Activated CD4-positive, alpha-beta T cell treated with anti-CD3 and anti-CD28 coated beads, Interleukin-2, amount 10 ng/mL, durations not matched to agents 24 days and 14 days (primary cell): ENCODE measurements around the gene ANTXR1. TPM values are rescaled to one million over a fixed set of nuclear protein-coding genes. Genes with fewer than 3 reads are reported as not detected.
A peak's percentile ranks its signal among the peaks of the same experiment; 100 is the strongest.

Source experiments
- DNase-seq: peaks from one replicate; pipeline ENCODE4 v3.0.0; 2022
- H3K27ac Mint-ChIP-seq: one replicate; pipeline ENCODE4 v1.8.0; 2022; ENCODE audit warnings: mild to moderate bottlenecking, mixed read lengths
- H3K27me3 Mint-ChIP-seq: one replicate; pipeline ENCODE4 v1.8.0; 2022; ENCODE audit warnings: mixed read lengths
- H3K36me3 Mint-ChIP-seq: one replicate; pipeline ENCODE4 v1.8.0; 2022; ENCODE audit warnings: low read depth, mild to moderate bottlenecking, mixed read lengths
- H3K4me1 Mint-ChIP-seq: one replicate; pipeline ENCODE4 v1.8.0; 2021; ENCODE audit warnings: mixed read lengths
- H3K4me3 Mint-ChIP-seq: one replicate; pipeline ENCODE4 v1.8.0; 2022; ENCODE audit warnings: mild to moderate bottlenecking, moderate library complexity, mixed read lengths
- H3K9me3 Mint-ChIP-seq: one replicate; pipeline ENCODE4 v1.8.0; 2021; ENCODE audit warnings: mixed read lengths
- intact Hi-C: fragments of 100-400 bp; cut with micrococcal nuclease; formaldehyde crosslinking; loops from one replicate; pipeline ENCODE4 v1.15.1; 2023
- total RNA-seq: library from RNA; stranded (reverse); gene quantifications from 2 replicates; pipeline ENCODE4 v1.2.3, GENCODE V29; 2022

ANTXR1 gene
- total RNA-seq, 1 donor from 2014 or later = not detected

- peak; percentile 36 for DNase-seq
- Mint-ChIP-seq H3K4me1 (no peaks in the 10 kb centered on the region), H3K4me3 (no peak overlapping the region), H3K27me3 (peaks cover 43% of the 10 kb centered on the region), H3K36me3 (no peaks in the 10 kb centered on the region), H3K27ac (no peak overlapping the region), H3K9me3 (no peaks in the 10 kb centered on the region)
- intact Hi-C loops = no loop called here
Measured at GRCh38 chr2:69033461-69034095, 20.6 kb downstream of the ANTXR1 start.

GRCh38 chr2:69034122-69034521, 21.1 kb downstream of the ANTXR1 start:
- peak; percentile 40 for DNase-seq
- Mint-ChIP-seq H3K27me3 (peaks cover 43% of the 10 kb centered on the region), H3K4me3 (no peak overlapping the region), H3K9me3 (no peaks in the 10 kb centered on the region), H3K36me3 (no peaks in the 10 kb centered on the region), H3K4me1 (no peaks in the 10 kb centered on the region), H3K27ac (no peak overlapping the region)
- intact Hi-C loops = no loop called here

- H3K36me3 Mint-ChIP-seq = no peaks in the 10 kb centered on the region
- H3K27ac Mint-ChIP-seq = no peak overlapping the region
- peaks cover 45% of the 10 kb centered on the region for H3K27me3 Mint-ChIP-seq
- no peaks in the 10 kb centered on the region for H3K4me1 Mint-ChIP-seq
- no peaks in the 10 kb centered on the region for H3K9me3 Mint-ChIP-seq
- intact Hi-C loops = no loop called here
- H3K4me3 Mint-ChIP-seq = no peak overlapping the region
- DNase-seq = peak; percentile 30
Measured at GRCh38 chr2:69034845-69035244, 21.9 kb downstream of the ANTXR1 start.

- H3K9me3 Mint-ChIP-seq = no peaks in the 10 kb centered on the region
- no peak overlapping the region for H3K4me3 Mint-ChIP-seq
- peaks cover 43% of the 10 kb centered on the region for H3K27me3 Mint-ChIP-seq
- intact Hi-C loops = no loop called here
- H3K27ac Mint-ChIP-seq = no peak overlapping the region
- DNase-seq = no peak
- H3K36me3 Mint-ChIP-seq = no peaks in the 10 kb centered on the region
- no peaks in the 10 kb centered on the region for H3K4me1 Mint-ChIP-seq
Measured at GRCh38 chr2:69036926-69037325, 23.9 kb downstream of the ANTXR1 start.

- H3K36me3 Mint-ChIP-seq = no peaks in the 10 kb centered on the region
- no peaks in the 10 kb centered on the region for H3K4me1 Mint-ChIP-seq
- peaks cover 43% of the 10 kb centered on the region for H3K27me3 Mint-ChIP-seq
- intact Hi-C loops = no loop called here
- no peaks in the 10 kb centered on the region for H3K9me3 Mint-ChIP-seq
- DNase-seq = peak; percentile 33
- H3K27ac Mint-ChIP-seq = no peak overlapping the region
- no peak overlapping the region for H3K4me3 Mint-ChIP-seq
Measured at GRCh38 chr2:69041214-69041613, 28.2 kb downstream of the ANTXR1 start.

GRCh38 chr2:69043736-69044400, 30.9 kb downstream of the ANTXR1 start:
- peak; percentile 18 for DNase-seq
- Mint-ChIP-seq H3K36me3 (no peaks in the 10 kb centered on the region), H3K9me3 (no peaks in the 10 kb centered on the region), H3K4me1 (no peaks in the 10 kb centered on the region), H3K27me3 (peaks cover 52% of the 10 kb centered on the region), H3K27ac (no peak overlapping the region), H3K4me3 (no peak overlapping the region)
- intact Hi-C loops = no loop called here

GRCh38 chr2:69046221-69046662, 33.3 kb downstream of the ANTXR1 start:
- intact Hi-C loops = no loop called here
- peak; percentile 34 for DNase-seq
- Mint-ChIP-seq H3K36me3 (no peaks in the 10 kb centered on the region), H3K4me1 (no peaks in the 10 kb centered on the region), H3K9me3 (no peaks in the 10 kb centered on the region), H3K27me3 (peaks cover 53% of the 10 kb centered on the region), H3K4me3 (no peak overlapping the region), H3K27ac (no peak overlapping the region)

- H3K9me3 Mint-ChIP-seq = no peaks in the 10 kb centered on the region
- H3K36me3 Mint-ChIP-seq = no peaks in the 10 kb centered on the region
- peak; percentile 30 for DNase-seq
- no peak overlapping the region for H3K27ac Mint-ChIP-seq
- peaks cover 49% of the 10 kb centered on the region for H3K27me3 Mint-ChIP-seq
- no peaks in the 10 kb centered on the region for H3K4me1 Mint-ChIP-seq
- intact Hi-C loops = no loop called here
- no peak overlapping the region for H3K4me3 Mint-ChIP-seq
Measured at GRCh38 chr2:69047625-69048145, 34.7 kb downstream of the ANTXR1 start.

- Mint-ChIP-seq H3K4me1 (peaks cover 10% of the 10 kb centered on the region), H3K27ac (no peak overlapping the region), H3K36me3 (no peaks in the 10 kb centered on the region), H3K9me3 (no peaks in the 10 kb centered on the region), H3K27me3 (peaks cover 45% of the 10 kb centered on the region), H3K4me3 (no peak overlapping the region)
- peak; percentile 8 for DNase-seq
- intact Hi-C loops = loop anchor here (5.0 kb wide), 1 partner anchor 399 kb away; no protein-coding TSS in a partner anchor
Measured at GRCh38 chr2:69050802-69051201, 37.8 kb downstream of the ANTXR1 start.

- Mint-ChIP-seq H3K4me1 (peaks cover 10% of the 10 kb centered on the region), H3K27ac (no peak overlapping the region), H3K36me3 (no peaks in the 10 kb centered on the region), H3K27me3 (peaks cover 50% of the 10 kb centered on the region), H3K4me3 (no peak overlapping the region), H3K9me3 (peaks cover under 1% of the 10 kb centered on the region)
- no peak for DNase-seq
- intact Hi-C loops = loop anchor here (5.0 kb wide), 1 partner anchor 401 kb away; no protein-coding TSS in a partner anchor
Measured at GRCh38 chr2:69053416-69053965, 40.5 kb downstream of the ANTXR1 start.

- Mint-ChIP-seq H3K4me1 (peaks cover 10% of the 10 kb centered on the region), H3K27me3 (peaks cover 53% of the 10 kb centered on the region), H3K27ac (no peak overlapping the region), H3K4me3 (no peak overlapping the region), H3K9me3 (peaks cover 4% of the 10 kb centered on the region), H3K36me3 (no peaks in the 10 kb centered on the region)
- peak; percentile 64 for DNase-seq
- intact Hi-C loops = loop anchor here (5.0 kb wide), 1 partner anchor 402 kb away; no protein-coding TSS in a partner anchor
Measured at GRCh38 chr2:69054431-69054830, 41.5 kb downstream of the ANTXR1 start.

GRCh38 chr2:69055688-69056470, 42.9 kb downstream of the ANTXR1 start:
- Mint-ChIP-seq H3K27ac (no peak overlapping the region), H3K36me3 (no peaks in the 10 kb centered on the region), H3K4me1 (peaks cover 10% of the 10 kb centered on the region), H3K4me3 (no peak overlapping the region), H3K27me3 (peaks cover 55% of the 10 kb centered on the region), H3K9me3 (peaks cover 4% of the 10 kb centered on the region)
- intact Hi-C loops = no loop called here
- DNase-seq = peak; percentile 39

GRCh38 chr2:69057660-69058059, 44.7 kb downstream of the ANTXR1 start:
- peak; percentile 18 for DNase-seq
- Mint-ChIP-seq H3K27me3 (peaks cover 67% of the 10 kb centered on the region), H3K4me3 (no peak overlapping the region), H3K27ac (no peak overlapping the region), H3K36me3 (no peaks in the 10 kb centered on the region), H3K4me1 (peaks cover 10% of the 10 kb centered on the region), H3K9me3 (peaks cover 4% of the 10 kb centered on the region)
- intact Hi-C loops = no loop called here
